ENCODE results near the gene CENPK.

GRCh38 chr5:65482296-65482735 is 80.7 kb downstream of the CENPK start:
- TF ChIP-seq POLR2AphosphoS5 (IDR thresholded peaks at IDR 0.05; ENCODE audit: insufficient read depth in 1 of 2, low read depth in 1 of 2) = no peak
- TF ChIP-seq, protein P1, sequence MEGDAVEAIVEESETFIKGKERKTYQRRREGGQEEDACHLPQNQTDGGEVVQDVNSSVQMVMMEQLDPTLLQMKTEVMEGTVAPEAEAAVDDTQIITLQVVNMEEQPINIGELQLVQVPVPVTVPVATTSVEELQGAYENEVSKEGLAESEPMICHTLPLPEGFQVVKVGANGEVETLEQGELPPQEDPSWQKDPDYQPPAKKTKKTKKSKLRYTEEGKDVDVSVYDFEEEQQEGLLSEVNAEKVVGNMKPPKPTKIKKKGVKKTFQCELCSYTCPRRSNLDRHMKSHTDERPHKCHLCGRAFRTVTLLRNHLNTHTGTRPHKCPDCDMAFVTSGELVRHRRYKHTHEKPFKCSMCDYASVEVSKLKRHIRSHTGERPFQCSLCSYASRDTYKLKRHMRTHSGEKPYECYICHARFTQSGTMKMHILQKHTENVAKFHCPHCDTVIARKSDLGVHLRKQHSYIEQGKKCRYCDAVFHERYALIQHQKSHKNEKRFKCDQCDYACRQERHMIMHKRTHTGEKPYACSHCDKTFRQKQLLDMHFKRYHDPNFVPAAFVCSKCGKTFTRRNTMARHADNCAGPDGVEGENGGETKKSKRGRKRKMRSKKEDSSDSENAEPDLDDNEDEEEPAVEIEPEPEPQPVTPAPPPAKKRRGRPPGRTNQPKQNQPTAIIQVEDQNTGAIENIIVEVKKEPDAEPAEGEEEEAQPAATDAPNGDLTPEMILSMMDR (IDR thresholded peaks at IDR 0.05) = no peak
- no peak for TF ChIP-seq POLR2A (IDR thresholded peaks at IDR 0.05)

Data from vagina (tissue), 2 donors.